IPS-15b (cell line): Measurements from ENCODE around the gene OR6Q1.

Experiments
- H3K27me3 ChIP-seq: one replicate; pipeline ENCODE4 v1.6.1; 2013; ENCODE audit warnings: low read length; ENCODE audit not compliant: control insufficient read depth, insufficient read depth
- H3K36me3 ChIP-seq: one replicate; pipeline ENCODE4 v1.6.1; 2013; ENCODE audit warnings: low read length; ENCODE audit not compliant: control insufficient read depth, insufficient read depth
- H3K4me1 ChIP-seq: one replicate; pipeline ENCODE4 v1.6.1; 2013; ENCODE audit warnings: mild to moderate bottlenecking, low read length; ENCODE audit not compliant: control insufficient read depth, insufficient read depth
- H3K4me3 ChIP-seq: one replicate; pipeline ENCODE4 v1.5.1; 2013; ENCODE audit warnings: low read depth, low read length
- H3K9ac ChIP-seq: one replicate; pipeline ENCODE4 v1.6.1; 2013; ENCODE audit warnings: low read depth, mild to moderate bottlenecking, low read length
- H3K9me3 ChIP-seq: one replicate; pipeline ENCODE4 v1.6.1; 2013; ENCODE audit warnings: mild to moderate bottlenecking, low read length; ENCODE audit not compliant: control insufficient read depth, insufficient read depth

Gene OR6Q1

GRCh38 chr11:58058276-58059006, 27.7 kb downstream of the OR6Q1 start:
- no peaks in the 10 kb centered on the region for H3K27me3 ChIP-seq
- H3K4me3 ChIP-seq, result no peak overlapping the region
- no peaks in the 10 kb centered on the region for H3K36me3 ChIP-seq
- H3K9ac ChIP-seq, result no peak overlapping the region
- peaks cover 20% of the 10 kb centered on the region for H3K4me1 ChIP-seq
- H3K9me3 ChIP-seq, result no peaks in the 10 kb centered on the region

- Histone ChIP-seq H3K36me3 (no peaks in the 10 kb centered on the region), H3K9me3 (no peaks in the 10 kb centered on the region), H3K27me3 (no peaks in the 10 kb centered on the region), H3K9ac (no peak overlapping the region), H3K4me1 (peaks cover 20% of the 10 kb centered on the region), H3K4me3 (no peak overlapping the region)
Measured at GRCh38 chr11:58059007-58059350, 28.2 kb downstream of the OR6Q1 start.

DNA sequence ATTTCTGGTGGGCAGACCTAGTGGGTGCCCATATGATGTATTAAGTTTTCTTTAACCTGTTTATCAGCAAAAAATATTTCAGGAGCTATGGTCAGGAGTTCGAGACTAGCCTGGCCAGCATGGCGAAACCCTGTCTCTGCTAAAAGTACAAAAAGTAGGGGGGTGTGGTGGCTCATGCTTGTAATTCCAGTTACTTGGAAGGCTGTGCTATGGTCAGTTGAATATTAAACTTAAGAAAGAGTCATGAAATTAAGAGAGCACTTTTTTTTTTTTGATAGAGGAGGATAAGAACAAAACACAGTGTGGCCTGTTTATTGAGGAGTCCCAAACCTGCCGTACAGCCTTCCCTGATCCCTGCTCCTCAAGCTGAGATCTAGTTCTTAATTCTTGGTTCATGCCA, 29.8 kb downstream of the OR6Q1 start:
- H3K9ac ChIP-seq, result no peak overlapping the region
- no peaks in the 10 kb centered on the region for H3K27me3 ChIP-seq
- no peaks in the 10 kb centered on the region for H3K9me3 ChIP-seq
- no peaks in the 10 kb centered on the region for H3K36me3 ChIP-seq
- H3K4me3 ChIP-seq, result no peak overlapping the region
- peaks cover 20% of the 10 kb centered on the region for H3K4me1 ChIP-seq

GRCh38 chr11:58060939-58061672, 30.4 kb downstream of the OR6Q1 start:
- Histone ChIP-seq H3K9me3 (no peaks in the 10 kb centered on the region), H3K4me3 (no peak overlapping the region), H3K36me3 (no peaks in the 10 kb centered on the region), H3K27me3 (no peaks in the 10 kb centered on the region), H3K9ac (no peak overlapping the region), H3K4me1 (peaks cover 20% of the 10 kb centered on the region)

DNA sequence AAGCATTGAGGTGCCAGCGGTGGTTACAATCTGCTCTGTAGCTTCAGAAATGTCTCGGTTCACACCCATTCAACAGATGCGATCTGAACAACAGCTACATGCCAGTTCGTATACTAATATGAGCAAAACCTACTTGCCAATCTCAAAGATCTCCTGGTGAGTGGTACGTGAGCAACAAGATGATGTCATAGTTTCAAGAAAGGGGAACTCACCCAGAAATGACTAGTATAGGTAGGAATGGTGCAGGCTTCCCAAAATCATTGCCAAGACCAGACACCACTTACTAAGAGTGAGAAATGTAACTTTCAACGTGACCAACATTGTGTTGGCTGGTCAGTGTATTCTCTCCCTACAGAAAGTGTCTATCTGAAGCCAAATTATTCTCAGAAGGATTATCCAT, 31.1 kb downstream of the OR6Q1 start:
- H3K4me3 ChIP-seq, result no peak overlapping the region
- no peaks in the 10 kb centered on the region for H3K9me3 ChIP-seq
- H3K4me1 ChIP-seq, result peaks cover 20% of the 10 kb centered on the region
- H3K9ac ChIP-seq, result no peak overlapping the region
- H3K27me3 ChIP-seq, result no peaks in the 10 kb centered on the region
- H3K36me3 ChIP-seq, result no peaks in the 10 kb centered on the region

- no peaks in the 10 kb centered on the region for H3K36me3 ChIP-seq
- H3K9me3 ChIP-seq, result no peaks in the 10 kb centered on the region
- no peak overlapping the region for H3K9ac ChIP-seq
- no peaks in the 10 kb centered on the region for H3K4me1 ChIP-seq
- H3K27me3 ChIP-seq, result no peaks in the 10 kb centered on the region
- H3K4me3 ChIP-seq, result no peak overlapping the region
Measured at GRCh38 chr11:58067685-58068084, 36.9 kb downstream of the OR6Q1 start.

GRCh38 chr11:58068655-58069054, 37.9 kb downstream of the OR6Q1 start:
- Histone ChIP-seq H3K4me1 (no peaks in the 10 kb centered on the region), H3K9ac (no peak overlapping the region), H3K4me3 (no peak overlapping the region), H3K9me3 (no peaks in the 10 kb centered on the region), H3K27me3 (no peaks in the 10 kb centered on the region), H3K36me3 (no peaks in the 10 kb centered on the region)

GRCh38 chr11:58070585-58070984, 39.8 kb downstream of the OR6Q1 start:
- H3K9me3 ChIP-seq, result no peaks in the 10 kb centered on the region
- no peaks in the 10 kb centered on the region for H3K4me1 ChIP-seq
- H3K4me3 ChIP-seq, result no peak overlapping the region
- no peaks in the 10 kb centered on the region for H3K36me3 ChIP-seq
- H3K27me3 ChIP-seq, result no peaks in the 10 kb centered on the region
- no peak overlapping the region for H3K9ac ChIP-seq

GRCh38 chr11:58075781-58076180, 45.0 kb downstream of the OR6Q1 start:
- Histone ChIP-seq H3K4me3 (no peak overlapping the region), H3K9ac (no peak overlapping the region), H3K4me1 (no peaks in the 10 kb centered on the region), H3K36me3 (no peaks in the 10 kb centered on the region), H3K9me3 (no peaks in the 10 kb centered on the region), H3K27me3 (no peaks in the 10 kb centered on the region)
